ENCODE data around the gene PPM1B. TPM values are rescaled to one million over a fixed set of nuclear protein-coding genes. Genes with fewer than 3 reads are reported as not detected.

The PPM1B gene
- total RNA-seq, 1 donor from 2014 or later: 23.3 TPM

- no peak for DNase-seq
Observed at GRCh38 chr2:44267269-44267795, 98.7 kb downstream of the PPM1B start.

- no peak for DNase-seq
Observed at GRCh38 chr2:44267796-44268648, 99.3 kb downstream of the PPM1B start.

- no peak for DNase-seq
Observed at GRCh38 chr2:44269831-44270230, 101.2 kb downstream of the PPM1B start.

GRCh38 chr2:44271296-44271695 lies 102.6 kb downstream of the PPM1B start:
- no peak for DNase-seq

GRCh38 chr2:44273076-44273475 lies 104.4 kb downstream of the PPM1B start:
- no peak for DNase-seq

GRCh38 chr2:44273596-44273995 lies 104.9 kb downstream of the PPM1B start:
- DNase-seq: no peak

GRCh38 chr2:44275927-44276303 lies 107.2 kb downstream of the PPM1B start:
- no peak for DNase-seq

GRCh38 chr2:44277541-44277940 lies 108.9 kb downstream of the PPM1B start:
- no peak for DNase-seq

GRCh38 chr2:44280869-44281268 lies 112.2 kb downstream of the PPM1B start:
- no peak for DNase-seq

Other genes starting within 250 kb of the PPM1B start
- 58.0 and 108 TPM in 2 replicates for gene LRPPRC, start 172.9 kb upstream of the PPM1B start, total RNA-seq
- gene SLC3A1, start 106.6 kb downstream of the PPM1B start, total RNA-seq: 0.09 and 0.17 TPM in 2 replicates
- 19.4 and 26.8 TPM in 2 replicates for gene PREPL, start 192.6 kb downstream of the PPM1B start, total RNA-seq
- 3.5 and 4.8 TPM in 2 replicates for gene CAMKMT, start 193.1 kb downstream of the PPM1B start, total RNA-seq

All from dermis blood vessel endothelial cell (primary cell).